Stimulated activated memory B cell treated with anti-CD40 and anti-IgM and Interleukin-4, amounts not matched to agents 10 μg/mL and 1 μg/mL and 100 μg/mL, for 72 hours (primary cell): ENCODE results near the gene PUSL1.
A peak's percentile ranks its signal among the peaks of the same experiment; 100 is the strongest.

Experiments
- ATAC-seq: fragments of 150-1000 bp; cut with Tn5 transposase; 2 replicates; pipeline ENCODE4 v1.10.0; 2021
- H3K27ac Mint-ChIP-seq: one replicate; pipeline ENCODE4 v1.8.0; 2022; ENCODE audit warnings: mild to moderate bottlenecking, mixed read lengths
- H3K27me3 Mint-ChIP-seq: one replicate; pipeline ENCODE4 v1.8.0; 2022; ENCODE audit warnings: mixed read lengths
- H3K36me3 Mint-ChIP-seq: one replicate; pipeline ENCODE4 v1.8.0; 2022; ENCODE audit warnings: mixed read lengths
- H3K4me1 Mint-ChIP-seq: one replicate; pipeline ENCODE4 v1.8.0; 2022; ENCODE audit warnings: mixed read lengths
- H3K4me3 Mint-ChIP-seq: one replicate; pipeline ENCODE4 v1.8.0; 2022; ENCODE audit warnings: mild to moderate bottlenecking, moderate library complexity, mixed read lengths
- H3K9me3 Mint-ChIP-seq: one replicate; pipeline ENCODE4 v1.8.0; 2022; ENCODE audit warnings: mixed read lengths

PUSL1 gene

DNA sequence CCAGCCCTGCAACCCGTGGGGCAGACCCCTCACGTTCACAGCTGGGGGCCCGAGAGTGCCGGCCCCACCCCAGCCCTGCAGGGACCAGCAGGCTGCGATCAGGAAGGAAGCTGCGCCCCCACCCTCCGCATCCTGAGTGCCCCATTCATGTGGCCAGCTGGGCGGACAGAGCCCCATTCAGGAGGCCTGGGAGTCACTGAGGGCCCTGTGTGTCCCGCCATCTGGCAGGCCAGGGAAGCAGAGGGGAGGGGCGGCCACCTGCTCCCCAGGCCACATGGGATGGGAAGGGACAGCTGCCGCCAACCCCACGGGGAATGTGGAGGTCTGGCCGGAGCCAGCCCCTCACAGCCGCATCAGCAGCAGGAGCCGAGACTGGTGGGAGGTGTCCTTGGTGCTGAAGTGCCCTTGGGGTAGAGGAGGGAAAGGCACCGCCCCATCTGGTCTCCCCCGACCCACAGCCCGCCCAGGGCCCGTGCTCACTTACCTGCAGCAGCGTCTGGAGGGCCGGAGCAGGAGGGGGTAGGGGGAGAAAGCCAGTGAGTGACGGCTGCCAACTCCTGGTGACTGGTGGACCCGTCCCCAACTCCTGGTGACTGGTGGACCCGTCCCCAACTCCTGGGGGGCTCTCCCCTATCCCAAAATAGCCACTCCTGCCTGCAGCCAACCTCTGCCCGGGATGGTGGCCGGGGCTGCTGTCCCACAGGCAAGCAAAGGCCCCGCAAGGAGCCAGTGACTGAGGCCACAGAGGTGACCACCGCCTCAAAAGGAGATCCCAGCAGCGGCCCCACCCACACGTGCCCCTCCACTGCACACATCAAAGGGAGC, 9.3 kb upstream of the PUSL1 start:
- no peaks in the 10 kb centered on the region for H3K27me3 Mint-ChIP-seq
- H3K9me3 Mint-ChIP-seq = no peaks in the 10 kb centered on the region
- H3K4me1 Mint-ChIP-seq = peaks cover 8% of the 10 kb centered on the region
- no peaks in the 10 kb centered on the region for H3K36me3 Mint-ChIP-seq
- H3K4me3 Mint-ChIP-seq = no peak overlapping the region
- no peak for ATAC-seq
- no peak overlapping the region for H3K27ac Mint-ChIP-seq

DNA sequence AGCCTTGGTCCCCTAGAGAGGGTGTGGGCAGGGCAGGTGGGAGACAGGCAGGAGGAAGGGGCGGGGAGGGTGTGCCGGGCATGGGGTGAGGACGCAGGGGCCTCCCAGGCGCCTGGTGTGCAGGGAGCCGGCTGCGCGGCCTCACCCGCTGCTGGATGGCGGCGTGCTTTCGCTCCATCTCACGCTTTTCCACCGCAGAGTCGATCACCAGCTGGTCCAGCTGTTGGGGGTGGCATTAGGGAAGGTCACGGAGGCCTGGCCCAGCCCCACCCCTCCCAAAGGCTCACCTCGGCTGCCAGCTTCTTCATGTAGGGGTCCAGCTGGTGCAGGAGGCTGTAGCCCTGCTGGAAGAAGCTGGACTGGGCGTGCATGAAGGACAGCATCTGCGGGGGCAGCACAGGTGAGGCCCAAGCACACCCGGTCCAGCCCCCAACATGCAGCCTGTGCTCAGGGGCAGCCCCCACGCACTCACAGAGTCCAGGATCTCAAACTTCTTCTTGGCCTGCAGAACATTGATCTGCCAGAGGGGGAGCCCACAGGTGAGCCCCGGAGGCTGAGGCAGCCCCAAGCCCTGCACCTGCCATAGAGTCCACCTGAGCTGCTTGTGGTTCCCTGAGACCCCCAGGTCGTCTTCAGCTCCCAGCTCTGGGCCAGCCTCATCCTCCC, 8.6 kb upstream of the PUSL1 start:
- no peaks in the 10 kb centered on the region for H3K9me3 Mint-ChIP-seq

DNA sequence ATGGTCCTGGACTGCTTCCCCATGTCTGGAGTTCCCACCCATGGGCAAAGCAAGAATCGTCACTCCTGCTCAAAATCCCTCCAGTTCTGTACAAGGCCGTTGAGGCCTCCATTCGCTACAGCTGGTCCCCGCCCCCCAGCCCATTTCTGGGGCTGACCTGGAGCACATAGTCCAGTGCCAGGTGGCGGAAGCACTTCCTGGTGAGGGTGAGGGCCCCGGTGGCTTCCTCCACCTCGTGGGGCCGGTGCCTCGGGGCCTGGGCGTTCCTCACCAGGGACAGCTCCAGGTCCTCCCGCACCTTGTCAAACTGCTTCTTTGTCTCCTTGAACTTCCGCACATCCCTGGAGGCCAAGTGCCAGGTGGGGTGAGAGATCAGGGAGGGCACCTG, 8.1 kb upstream of the PUSL1 start:
- Mint-ChIP-seq H3K4me1 (peaks cover 19% of the 10 kb centered on the region), H3K4me3 (no peak overlapping the region), H3K27ac (peak overlapping the region; percentile 35), H3K36me3 (no peaks in the 10 kb centered on the region), H3K27me3 (no peaks in the 10 kb centered on the region), H3K9me3 (no peaks in the 10 kb centered on the region)
- no peak for ATAC-seq

More for the DNA sequence above, 8.6 kb upstream of the PUSL1 start:
- no peak overlapping the region for H3K4me3 Mint-ChIP-seq
- no peaks in the 10 kb centered on the region for H3K36me3 Mint-ChIP-seq
- peak overlapping the region; percentile 35 for H3K27ac Mint-ChIP-seq
- H3K27me3 Mint-ChIP-seq = no peaks in the 10 kb centered on the region
- peaks cover 14% of the 10 kb centered on the region for H3K4me1 Mint-ChIP-seq
- ATAC-seq = no peak

DNA sequence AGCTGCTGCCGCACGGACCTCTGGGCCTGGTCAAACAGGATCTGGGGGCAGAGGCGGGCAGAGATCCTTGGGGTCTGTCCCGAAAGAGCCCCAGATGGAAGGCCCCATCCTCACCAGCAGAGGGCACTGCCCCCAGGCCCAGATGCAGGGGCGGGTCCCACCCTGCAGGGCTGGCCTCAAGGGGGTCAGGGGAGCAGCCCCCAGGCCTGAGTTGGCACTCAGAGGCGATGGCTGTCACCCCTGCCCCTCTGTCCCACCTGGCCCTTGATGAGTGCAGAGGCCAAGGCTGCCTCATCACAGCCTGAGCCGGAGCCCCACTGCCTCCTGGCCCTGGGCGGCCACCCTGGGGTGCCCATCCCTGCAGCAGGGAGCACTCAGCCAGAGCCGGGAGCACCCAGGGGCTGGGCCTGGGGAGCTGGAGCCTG, 6.4 kb upstream of the PUSL1 start:
- H3K36me3 Mint-ChIP-seq = no peaks in the 10 kb centered on the region

DNA sequence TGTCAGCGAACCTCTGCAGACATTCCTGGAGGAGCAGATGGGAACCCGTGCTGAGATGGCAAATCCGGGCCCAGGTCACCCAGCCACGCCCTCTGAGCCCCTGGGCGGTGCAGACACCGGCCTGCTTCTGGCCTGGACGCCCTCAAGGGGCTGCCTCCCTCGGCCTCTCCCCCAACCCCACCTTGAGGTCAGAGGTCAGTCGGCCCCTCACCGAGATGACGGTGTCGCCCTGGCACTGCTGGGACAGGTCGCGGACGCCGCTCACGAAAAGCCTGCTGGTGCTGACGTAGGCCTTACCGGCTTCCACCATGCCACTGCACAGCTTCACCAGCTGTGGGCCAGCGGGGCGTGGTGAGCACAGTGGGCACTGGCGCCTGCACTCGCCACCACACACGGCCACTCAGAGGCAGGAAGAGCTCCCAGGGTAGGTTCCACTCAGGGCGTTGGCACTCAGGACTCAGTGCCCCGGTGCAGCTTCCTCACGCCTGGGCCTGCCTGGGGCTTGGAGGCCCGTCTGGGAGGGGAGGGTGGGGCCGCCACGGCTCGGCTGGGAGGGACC, 5.4 kb upstream of the PUSL1 start:
- H3K4me1 Mint-ChIP-seq = peaks cover 38% of the 10 kb centered on the region
- no peaks in the 10 kb centered on the region for H3K36me3 Mint-ChIP-seq
- H3K27me3 Mint-ChIP-seq = no peaks in the 10 kb centered on the region
- H3K27ac Mint-ChIP-seq = no peak overlapping the region
- no peak for ATAC-seq
- H3K4me3 Mint-ChIP-seq = no peak overlapping the region
- no peaks in the 10 kb centered on the region for H3K9me3 Mint-ChIP-seq

More for the DNA sequence above, 6.4 kb upstream of the PUSL1 start:
- no peaks in the 10 kb centered on the region for H3K27me3 Mint-ChIP-seq
- H3K9me3 Mint-ChIP-seq = no peaks in the 10 kb centered on the region
- no peak overlapping the region for H3K27ac Mint-ChIP-seq
- H3K4me1 Mint-ChIP-seq = peaks cover 36% of the 10 kb centered on the region
- H3K4me3 Mint-ChIP-seq = no peak overlapping the region
- ATAC-seq = no peak

DNA sequence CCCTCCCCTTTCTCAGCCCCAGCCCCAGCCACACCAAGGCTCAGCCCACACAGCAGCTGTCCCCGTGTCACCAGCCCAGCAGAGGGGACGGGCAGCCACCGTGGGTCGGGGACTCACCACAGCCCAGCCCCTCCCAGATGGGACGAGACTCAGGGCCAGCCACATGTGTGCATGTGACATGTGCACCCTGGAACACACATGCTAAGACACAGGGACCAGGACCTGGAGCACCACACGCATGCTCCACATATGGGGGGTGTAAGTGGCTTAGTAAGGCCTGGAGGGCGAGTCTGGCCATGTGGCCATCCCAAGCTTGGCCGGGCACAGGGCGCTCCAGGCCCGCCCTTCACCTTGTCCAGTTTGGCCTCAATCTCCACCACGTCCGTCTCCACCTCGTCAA, 4.7 kb upstream of the PUSL1 start:
- no peak for ATAC-seq
- H3K27ac Mint-ChIP-seq = no peak overlapping the region
- H3K4me3 Mint-ChIP-seq = no peak overlapping the region
- no peaks in the 10 kb centered on the region for H3K27me3 Mint-ChIP-seq
- H3K36me3 Mint-ChIP-seq = no peaks in the 10 kb centered on the region
- no peaks in the 10 kb centered on the region for H3K9me3 Mint-ChIP-seq
- peaks cover 38% of the 10 kb centered on the region for H3K4me1 Mint-ChIP-seq

DNA sequence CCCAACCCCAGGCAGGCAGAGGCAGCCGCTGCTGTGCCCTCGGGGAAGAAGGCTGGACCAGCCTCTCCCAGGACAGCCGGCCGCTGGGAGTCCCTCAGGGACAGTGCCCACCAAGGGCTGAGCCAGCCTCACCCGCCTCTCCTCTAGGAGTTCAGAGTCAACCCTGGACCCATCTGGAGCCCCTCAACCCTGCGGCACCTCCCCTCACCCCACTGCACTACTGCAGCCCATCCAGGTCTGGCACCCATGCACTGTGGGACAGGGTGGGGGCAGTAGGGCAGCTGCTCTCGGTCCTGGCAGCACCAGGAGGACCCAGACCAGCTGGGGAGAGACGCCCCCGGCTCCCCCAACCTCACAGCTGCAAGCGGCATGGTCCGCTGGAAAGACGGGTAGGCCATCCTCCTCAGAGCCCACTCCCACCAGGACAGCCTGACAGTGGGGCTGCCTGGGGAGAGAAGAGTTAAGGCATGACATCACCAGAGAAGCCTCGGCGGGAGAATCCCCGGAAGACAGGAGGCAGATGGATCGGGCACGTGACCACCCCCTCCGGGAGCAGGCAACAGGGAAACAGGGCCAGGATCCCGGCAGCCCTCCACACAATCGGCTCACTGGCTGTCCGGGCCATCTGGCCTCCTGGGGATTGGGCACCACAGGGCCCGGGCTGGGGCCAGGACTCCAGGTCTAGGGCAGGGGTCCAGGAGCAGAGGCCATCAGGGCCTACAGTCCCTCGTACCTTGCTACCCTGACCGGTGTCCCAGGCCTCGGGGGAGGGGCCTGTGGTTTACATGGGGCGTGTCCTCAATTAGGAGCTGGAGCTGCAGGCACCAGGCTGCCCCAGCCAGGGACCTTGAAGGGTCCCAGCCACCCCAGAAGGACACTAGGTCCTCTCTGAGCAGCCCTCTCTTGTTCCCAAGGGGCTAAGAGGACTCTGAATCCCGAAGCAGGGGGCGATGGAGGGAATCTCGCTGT, 3.8 kb upstream of the PUSL1 start:
- peak overlapping the region; percentile 80 for H3K4me3 Mint-ChIP-seq
- no peaks in the 10 kb centered on the region for H3K9me3 Mint-ChIP-seq
- no peak for ATAC-seq
- H3K27me3 Mint-ChIP-seq = no peaks in the 10 kb centered on the region
- H3K4me1 Mint-ChIP-seq = peaks cover 40% of the 10 kb centered on the region
- no peaks in the 10 kb centered on the region for H3K36me3 Mint-ChIP-seq
- peak overlapping the region; percentile 83 for H3K27ac Mint-ChIP-seq

DNA sequence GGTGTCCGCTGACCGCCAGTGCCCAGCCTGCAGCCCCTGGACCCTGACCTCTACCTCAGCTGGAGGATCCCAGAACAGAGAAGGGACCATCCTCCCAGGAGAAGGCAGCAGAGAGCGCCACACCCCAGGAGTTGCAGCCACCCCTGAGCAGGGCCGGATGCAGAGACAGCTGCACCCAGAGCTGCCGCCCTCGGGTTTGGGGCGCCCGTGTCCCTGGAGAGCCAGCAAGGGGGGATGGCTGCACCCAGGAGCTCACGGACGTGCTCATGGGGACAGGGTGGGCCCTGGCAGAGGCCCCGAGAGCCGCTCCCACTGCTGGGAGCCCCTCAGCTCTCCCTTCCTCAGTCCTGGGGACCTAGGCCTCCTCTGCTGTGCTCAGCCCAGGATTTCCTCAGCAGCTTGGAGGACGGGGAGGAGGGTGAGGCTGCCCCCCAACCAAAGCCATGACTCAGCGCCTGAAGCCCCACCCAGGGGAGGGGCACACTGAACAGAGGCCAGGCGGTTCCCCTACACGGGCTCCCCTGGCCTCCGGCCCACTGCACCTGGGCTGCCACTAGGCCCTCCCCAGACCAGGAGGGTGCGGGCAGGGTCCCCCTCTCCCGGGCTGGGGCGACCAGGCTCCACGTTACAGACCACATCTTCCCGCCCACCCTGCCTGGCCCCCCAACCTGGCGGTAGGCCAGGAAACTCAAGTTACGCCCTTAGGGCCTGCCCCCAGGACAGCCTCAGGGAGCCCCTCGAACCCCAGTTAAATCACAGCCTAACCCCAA, 2.9 kb upstream of the PUSL1 start:
- peak overlapping the region; percentile 80 for H3K4me3 Mint-ChIP-seq
- ATAC-seq = peak; percentile 62
- peak overlapping the region; percentile 83 for H3K27ac Mint-ChIP-seq
- no peaks in the 10 kb centered on the region for H3K36me3 Mint-ChIP-seq
- H3K9me3 Mint-ChIP-seq = no peaks in the 10 kb centered on the region
- peaks cover 38% of the 10 kb centered on the region for H3K4me1 Mint-ChIP-seq
- H3K27me3 Mint-ChIP-seq = no peaks in the 10 kb centered on the region

DNA sequence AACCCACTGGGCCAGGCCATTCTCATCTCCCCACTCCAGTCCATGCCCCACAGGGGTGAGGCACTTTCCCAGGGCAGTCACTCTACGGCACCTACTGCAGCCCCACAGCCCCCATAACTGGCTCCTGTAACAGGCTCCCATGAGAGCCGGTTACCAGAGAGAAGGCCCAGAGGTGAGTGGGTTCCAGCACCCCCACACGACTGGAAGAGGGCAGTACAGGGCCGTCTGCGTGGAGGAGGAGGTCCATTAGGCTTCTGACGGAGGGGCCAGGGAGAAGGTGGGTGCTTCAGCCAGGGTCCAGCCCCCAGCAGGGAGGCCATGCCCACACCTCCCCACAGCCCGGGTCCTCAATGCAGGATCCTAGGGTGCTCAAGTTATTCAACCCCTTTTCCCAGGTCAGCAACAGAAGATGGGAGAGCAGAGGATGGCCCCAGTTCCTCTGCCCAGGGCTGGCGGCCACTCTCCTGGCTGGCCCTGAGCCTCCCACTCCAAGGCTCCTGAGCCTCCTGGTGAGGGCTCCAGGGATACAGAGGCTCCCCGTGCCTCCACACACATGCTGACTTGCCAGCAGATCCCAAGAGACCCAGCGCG, 2.2 kb upstream of the PUSL1 start:
- ATAC-seq = no peak
- Mint-ChIP-seq H3K9me3 (no peaks in the 10 kb centered on the region), H3K4me3 (peak overlapping the region; percentile 80)

DNA sequence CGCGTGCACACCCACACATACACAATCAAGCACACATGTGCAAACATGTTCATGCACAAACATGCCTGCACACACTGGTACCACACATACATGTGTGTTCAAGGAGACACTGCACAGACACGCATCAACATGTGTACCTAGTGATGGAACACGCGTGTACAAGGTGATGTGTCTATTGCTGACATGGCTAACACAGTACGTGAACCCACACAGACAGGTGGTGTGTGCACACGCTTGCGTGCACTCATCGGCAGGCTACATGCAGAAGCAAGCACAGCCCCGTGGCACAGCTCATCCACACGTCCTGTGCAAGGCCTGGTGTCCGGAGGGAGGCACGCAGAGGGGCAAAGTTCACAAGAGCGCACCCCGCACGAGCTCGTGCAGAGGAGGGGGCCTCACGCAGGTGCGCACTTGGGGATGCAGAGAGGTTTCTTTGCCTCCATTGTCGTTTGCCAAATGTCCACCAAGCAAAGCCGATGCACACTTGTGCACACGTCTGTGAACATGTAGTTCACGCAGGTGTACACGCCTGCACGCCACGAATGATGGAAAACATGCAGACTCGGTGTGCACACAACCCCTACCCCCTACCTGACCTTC, 1.6 kb upstream of the PUSL1 start:
- Mint-ChIP-seq H3K4me3 (peak overlapping the region; percentile 80), H3K36me3 (no peaks in the 10 kb centered on the region), H3K4me1 (peaks cover 36% of the 10 kb centered on the region), H3K9me3 (no peaks in the 10 kb centered on the region), H3K27me3 (no peaks in the 10 kb centered on the region), H3K27ac (peak overlapping the region; percentile 83)
- ATAC-seq = no peak

More for the DNA sequence above, 2.2 kb upstream of the PUSL1 start:
- H3K36me3 Mint-ChIP-seq = no peaks in the 10 kb centered on the region
- H3K4me1 Mint-ChIP-seq = peaks cover 36% of the 10 kb centered on the region
- H3K27ac Mint-ChIP-seq = peak overlapping the region; percentile 83
- H3K27me3 Mint-ChIP-seq = no peaks in the 10 kb centered on the region

DNA sequence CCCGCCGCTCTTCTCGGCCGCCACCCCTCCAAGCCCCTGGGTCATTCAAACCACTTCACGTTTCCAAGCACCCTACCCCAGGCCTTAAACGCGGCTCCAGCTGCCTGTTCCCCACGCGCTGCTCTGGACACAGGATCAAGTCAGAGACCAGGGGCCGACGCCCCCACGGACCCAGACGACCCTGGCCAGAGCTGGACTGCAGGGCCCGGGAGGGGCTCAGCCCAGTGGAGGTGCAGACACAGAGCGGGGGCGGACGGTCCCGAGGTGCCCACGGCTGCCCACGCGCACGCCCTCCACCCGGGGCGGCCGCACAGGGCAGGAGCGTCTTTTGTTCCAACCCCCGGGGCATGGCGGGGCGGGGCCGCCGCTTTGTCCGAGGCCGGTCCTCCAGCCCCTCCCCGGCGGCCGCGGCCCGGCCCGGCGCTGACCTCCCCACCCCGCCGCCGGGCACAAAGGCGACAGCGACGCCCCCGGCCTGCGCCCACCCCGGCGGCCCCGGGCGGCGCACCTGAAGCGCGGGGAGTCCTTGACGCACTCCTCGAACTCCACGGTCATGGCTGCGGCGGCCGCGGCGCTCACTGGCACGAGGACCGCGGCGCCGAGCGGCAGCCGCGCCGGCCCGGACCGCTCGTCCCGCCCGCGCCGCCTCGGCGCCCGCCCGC, 1.0 kb upstream of the PUSL1 start:
- Mint-ChIP-seq H3K9me3 (no peaks in the 10 kb centered on the region), H3K36me3 (peaks cover 2% of the 10 kb centered on the region), H3K27ac (peak overlapping the region; percentile 75), H3K27me3 (no peaks in the 10 kb centered on the region), H3K4me3 (peak overlapping the region; percentile 80), H3K4me1 (peaks cover 36% of the 10 kb centered on the region)
- ATAC-seq = peak; percentile 1

DNA sequence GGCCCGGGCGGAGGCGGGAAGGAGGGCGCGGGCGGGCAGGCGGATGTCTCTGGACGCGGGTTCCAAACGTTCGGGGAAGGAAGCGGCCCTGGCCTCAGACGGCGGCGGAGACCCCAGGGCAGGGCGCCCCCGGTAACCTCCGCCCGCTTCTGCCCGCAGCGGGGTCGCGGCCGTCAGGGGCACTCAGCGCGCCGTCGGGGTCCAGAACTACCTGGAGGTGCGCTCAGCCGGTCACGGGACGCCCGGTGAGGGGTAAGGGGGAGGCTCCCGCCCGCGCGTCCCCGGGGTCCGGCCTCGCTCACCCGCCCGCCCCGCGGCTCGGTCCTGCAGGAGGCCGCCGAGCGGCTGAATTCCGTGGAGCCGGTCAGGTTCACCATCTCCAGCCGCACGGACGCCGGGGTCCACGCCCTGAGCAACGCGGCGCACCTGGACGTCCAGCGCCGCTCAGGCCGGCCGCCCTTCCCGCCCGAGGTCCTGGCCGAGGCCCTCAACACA, 406 bp downstream of the PUSL1 start:
- H3K27me3 Mint-ChIP-seq = no peaks in the 10 kb centered on the region
- H3K27ac Mint-ChIP-seq = peak overlapping the region; percentile 75
- peaks cover 36% of the 10 kb centered on the region for H3K4me1 Mint-ChIP-seq
- peak; percentile 0 for ATAC-seq
- peaks cover 13% of the 10 kb centered on the region for H3K36me3 Mint-ChIP-seq
- peak overlapping the region; percentile 83 for H3K4me3 Mint-ChIP-seq
- no peaks in the 10 kb centered on the region for H3K9me3 Mint-ChIP-seq
